Hematopoietic multipotent progenitor cell treated with erythropoietin and hydrocortisone succinate and interleukin-3 and kit ligand, for 8 days (in vitro differentiated cells): Measurements from ENCODE around the gene PLEKHF1.
A peak's percentile ranks its signal among the peaks of the same experiment; 100 is the strongest.
"Not testable (repeated sequence)": the region's sequence is repeated elsewhere in the genome, so short reads cannot be mapped to it uniquely, and the experiment has no call there.

Experiments used
- DNase-seq: peaks from one replicate; pipeline ENCODE4 v3.0.0-alpha.2; 2015

Gene PLEKHF1

GRCh38 chr19:29704562-29705558 is 39.6 kb downstream of the PLEKHF1 start:
- no peak for DNase-seq

- DNase-seq: no peak
Measured at GRCh38 chr19:29705706-29706105, 40.4 kb downstream of the PLEKHF1 start.

- DNase-seq: no peak
Measured at GRCh38 chr19:29706635-29707034, 41.4 kb downstream of the PLEKHF1 start.

GRCh38 chr19:29708554-29709439 is 43.5 kb downstream of the PLEKHF1 start:
- DNase-seq: no peak

GRCh38 chr19:29709440-29709798 is 44.2 kb downstream of the PLEKHF1 start:
- DNase-seq: not testable (repeated sequence)

- no peak for DNase-seq
Measured at GRCh38 chr19:29711584-29712132, 46.4 kb downstream of the PLEKHF1 start.

- peak; percentile 22 for DNase-seq
Measured at GRCh38 chr19:29712744-29713516, 47.7 kb downstream of the PLEKHF1 start.

GRCh38 chr19:29714371-29714952 is 49.2 kb downstream of the PLEKHF1 start:
- DNase-seq: peak; percentile 32

GRCh38 chr19:29714953-29715700 is 49.9 kb downstream of the PLEKHF1 start, which contains the start of gene C19orf12:
C19orf12 (minus strand) TSS chr19:29715261; CDS start chr19:29708413, 6,848 bp downstream.
- peak; percentile 45 for DNase-seq

GRCh38 chr19:29715701-29716581 is 50.7 kb downstream of the PLEKHF1 start:
- DNase-seq: peak; percentile 36

- no peak for DNase-seq
Measured at GRCh38 chr19:29717051-29717450, 51.8 kb downstream of the PLEKHF1 start.

GRCh38 chr19:29724102-29724641 is 58.9 kb downstream of the PLEKHF1 start:
- no peak for DNase-seq

- DNase-seq: no peak
Measured at GRCh38 chr19:29724746-29725145, 59.5 kb downstream of the PLEKHF1 start.
